ENCODE results near the gene ALDH18A1. TPM values are rescaled to one million over a fixed set of nuclear protein-coding genes. Genes with fewer than 3 reads are reported as not detected.
A peak's percentile ranks its signal among the peaks of the same experiment; 100 is the strongest.

ALDH18A1 gene
- polyA plus RNA-seq, 1 donor (not counting 4 experiments of a cell fraction or from before 2014, with no cell fraction given), result 53.4 TPM

DNA sequence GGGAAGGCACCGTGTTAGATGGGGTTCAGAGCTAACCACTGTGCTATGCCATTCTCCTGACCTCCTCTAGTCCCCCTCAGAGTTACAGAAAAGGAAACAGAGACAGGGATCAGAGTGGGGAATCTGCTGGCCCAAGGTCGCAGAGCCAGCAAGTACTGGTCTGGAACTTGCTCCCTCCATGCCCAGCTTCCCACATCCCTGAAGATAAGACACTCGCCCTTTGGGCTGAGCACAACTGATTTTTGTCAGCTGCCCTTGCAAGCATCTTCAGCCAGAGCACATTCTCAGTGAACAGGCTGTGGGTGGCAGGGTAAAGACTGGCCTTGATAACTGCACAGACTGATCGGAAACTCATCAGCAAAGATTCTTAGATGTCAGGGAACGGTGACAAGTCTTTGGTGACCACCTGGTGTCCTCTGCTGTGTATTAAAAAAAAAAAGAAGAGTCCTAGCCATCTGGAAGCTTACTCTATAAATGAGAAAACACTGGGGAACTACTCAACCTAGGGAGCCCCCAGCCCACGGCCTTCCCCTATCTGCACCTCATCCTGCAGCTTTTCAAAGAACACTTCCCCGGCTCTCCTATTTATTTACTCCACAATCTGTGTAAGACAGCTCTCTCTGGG lies 94.1 kb downstream of the ALDH18A1 start:
- Histone ChIP-seq H2AFZ (ENCODE audit: control insufficient read depth, low read length) (no peak overlapping the region), H3K4me1 (ENCODE audit: control insufficient read depth, extremely low read depth, insufficient read depth, low read length) (peaks cover 5% of the 10 kb centered on the region), H3K36me3 (ENCODE audit: control insufficient read depth in 2 of 2, extremely low read depth in 1 of 2, insufficient read depth in 2 of 2, low read length in 2 of 2) (no peaks in the 10 kb centered on the region), H3K9me3 (ENCODE audit: control insufficient read depth, low read depth, low read length) (no peaks in the 10 kb centered on the region), H3K9ac (ENCODE audit: control insufficient read depth, extremely low read depth, insufficient read depth, low read length) (no peak overlapping the region), H3K9me1 (ENCODE audit: control insufficient read depth, extremely low read depth, insufficient read depth, low read length) (no peaks in the 10 kb centered on the region), H3K79me2 (ENCODE audit: control insufficient read depth, insufficient read depth, low read length) (no peaks in the 10 kb centered on the region), H3K27ac (ENCODE audit: control insufficient read depth, insufficient read depth, low read length) (no peak overlapping the region), H3K27me3 (ENCODE audit: control insufficient read depth, extremely low read depth, insufficient read depth, low read length) (peaks cover 10% of the 10 kb centered on the region), H3K4me2 (ENCODE audit: control insufficient read depth, extremely low read depth, insufficient read depth, low read depth, low read length) (no peak overlapping the region), H4K20me1 (ENCODE audit: control insufficient read depth, extremely low read depth, insufficient read depth, low read length) (no peaks in the 10 kb centered on the region), H3K4me3 (ENCODE audit: control insufficient read depth in 2 of 3, extremely low read depth in 1 of 3, insufficient read depth in 2 of 3, low read depth in 1 of 3, low read length in 3 of 3) (no peak overlapping the region)
- no peak for TF ChIP-seq EZH2 (IDR thresholded peaks at IDR 0.05; ENCODE audit: low read length)
- TF ChIP-seq, protein P1, sequence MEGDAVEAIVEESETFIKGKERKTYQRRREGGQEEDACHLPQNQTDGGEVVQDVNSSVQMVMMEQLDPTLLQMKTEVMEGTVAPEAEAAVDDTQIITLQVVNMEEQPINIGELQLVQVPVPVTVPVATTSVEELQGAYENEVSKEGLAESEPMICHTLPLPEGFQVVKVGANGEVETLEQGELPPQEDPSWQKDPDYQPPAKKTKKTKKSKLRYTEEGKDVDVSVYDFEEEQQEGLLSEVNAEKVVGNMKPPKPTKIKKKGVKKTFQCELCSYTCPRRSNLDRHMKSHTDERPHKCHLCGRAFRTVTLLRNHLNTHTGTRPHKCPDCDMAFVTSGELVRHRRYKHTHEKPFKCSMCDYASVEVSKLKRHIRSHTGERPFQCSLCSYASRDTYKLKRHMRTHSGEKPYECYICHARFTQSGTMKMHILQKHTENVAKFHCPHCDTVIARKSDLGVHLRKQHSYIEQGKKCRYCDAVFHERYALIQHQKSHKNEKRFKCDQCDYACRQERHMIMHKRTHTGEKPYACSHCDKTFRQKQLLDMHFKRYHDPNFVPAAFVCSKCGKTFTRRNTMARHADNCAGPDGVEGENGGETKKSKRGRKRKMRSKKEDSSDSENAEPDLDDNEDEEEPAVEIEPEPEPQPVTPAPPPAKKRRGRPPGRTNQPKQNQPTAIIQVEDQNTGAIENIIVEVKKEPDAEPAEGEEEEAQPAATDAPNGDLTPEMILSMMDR (optimal IDR thresholded peaks at IDR 0.05 in 1 of 3, IDR thresholded peaks at IDR 0.05 in 1 of 3, conservative IDR thresholded peaks at IDR 0.05 in 1 of 3; ENCODE audit: extremely low read depth in 1 of 3, insufficient read depth in 2 of 3, low read length in 3 of 3), result no peak
- FAIRE-seq, result no peak
- dilution Hi-C loops (cut with MboI; ENCODE audit: extremely low pct_ligation_motif_present, low sequenced_read_pairs), result no loop called here
- no peak for DNase-seq (ENCODE audit: low read depth, low spot score)

DNA sequence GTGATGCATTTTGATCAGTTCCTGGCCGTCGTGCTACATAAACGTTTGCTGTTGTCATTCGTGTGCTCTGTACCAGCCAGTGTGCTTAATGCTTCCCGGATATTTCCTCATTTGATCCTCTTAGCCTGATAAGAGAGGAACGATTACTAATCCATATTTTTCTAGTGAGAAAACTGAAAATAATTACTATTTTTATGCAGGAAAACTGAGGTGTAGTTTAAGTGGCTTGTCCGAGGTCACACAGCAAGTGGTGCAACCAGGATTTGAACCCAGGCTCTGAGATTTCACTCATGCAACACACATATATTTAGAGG lies 94.7 kb downstream of the ALDH18A1 start:
- dilution Hi-C loops (cut with MboI; ENCODE audit: extremely low pct_ligation_motif_present, low sequenced_read_pairs), result no loop called here
- no peaks in the 10 kb centered on the region for H3K36me3 ChIP-seq (ENCODE audit: control insufficient read depth in 2 of 2, extremely low read depth in 1 of 2, insufficient read depth in 2 of 2, low read length in 2 of 2)
- no peaks in the 10 kb centered on the region for H3K9me1 ChIP-seq (ENCODE audit: control insufficient read depth, extremely low read depth, insufficient read depth, low read length)
- no peaks in the 10 kb centered on the region for H4K20me1 ChIP-seq (ENCODE audit: control insufficient read depth, extremely low read depth, insufficient read depth, low read length)
- peaks cover 5% of the 10 kb centered on the region for H3K4me1 ChIP-seq (ENCODE audit: control insufficient read depth, extremely low read depth, insufficient read depth, low read length)
- DNase-seq (ENCODE audit: low read depth, low spot score), result no peak
- no peaks in the 10 kb centered on the region for H3K79me2 ChIP-seq (ENCODE audit: control insufficient read depth, insufficient read depth, low read length)
- peaks cover 10% of the 10 kb centered on the region for H3K27me3 ChIP-seq (ENCODE audit: control insufficient read depth, extremely low read depth, insufficient read depth, low read length)
- no peak overlapping the region for H2AFZ ChIP-seq (ENCODE audit: control insufficient read depth, low read length)
- no peak overlapping the region for H3K4me3 ChIP-seq (ENCODE audit: control insufficient read depth in 2 of 3, extremely low read depth in 1 of 3, insufficient read depth in 2 of 3, low read depth in 1 of 3, low read length in 3 of 3)
- H3K9ac ChIP-seq (ENCODE audit: control insufficient read depth, extremely low read depth, insufficient read depth, low read length), result no peak overlapping the region
- no peak for FAIRE-seq
- TF ChIP-seq, protein P1 (optimal IDR thresholded peaks at IDR 0.05 in 1 of 3, IDR thresholded peaks at IDR 0.05 in 1 of 3, conservative IDR thresholded peaks at IDR 0.05 in 1 of 3; ENCODE audit: extremely low read depth in 1 of 3, insufficient read depth in 2 of 3, low read length in 3 of 3), result no peak
- no peak for TF ChIP-seq EZH2 (IDR thresholded peaks at IDR 0.05; ENCODE audit: low read length)
- H3K4me2 ChIP-seq (ENCODE audit: control insufficient read depth, extremely low read depth, insufficient read depth, low read depth, low read length), result peak overlapping the region; percentile 94
- no peaks in the 10 kb centered on the region for H3K9me3 ChIP-seq (ENCODE audit: control insufficient read depth, low read depth, low read length)
- no peak overlapping the region for H3K27ac ChIP-seq (ENCODE audit: control insufficient read depth, insufficient read depth, low read length)
